Uterus (tissue), 4 donors: Measurements from ENCODE around the gene PACS1. TPM values are rescaled to one million over a fixed set of nuclear protein-coding genes. Genes with fewer than 3 reads are reported as not detected.

Source experiments
- DNase-seq, 2 donors: peaks; one replicate each; pipeline ENCODE4 v3.0.0-alpha.2; 2019 to 2020
- H3K27ac ChIP-seq, 2 donors: fragments of 200-600 bp; sonication (generic); 1 replicate in 1 of 2; 2 replicates in 1 of 2; pipeline ENCODE4 v1.5.1; 2016 to 2018
- H3K27me3 ChIP-seq, 2 donors: fragments of 200-600 bp; sonication (generic); one replicate each; pipeline ENCODE4 v1.5.1; 2018 to 2019; ENCODE audit warnings: control low read depth in 1 of 2
- H3K36me3 ChIP-seq, 2 donors: fragments of 200-600 bp; sonication (generic); one replicate each; pipeline ENCODE4 v1.5.1; 2019; ENCODE audit warnings: control low read depth in 1 of 2
- H3K4me1 ChIP-seq, 2 donors: fragments of 200-600 bp; sonication (generic); one replicate each; pipeline ENCODE4 v1.5.1; 2018 to 2019; ENCODE audit warnings: control low read depth in 1 of 2
- H3K4me3 ChIP-seq, 2 donors: fragments of 200-600 bp; sonication (generic); 1 replicate in 1 of 2; 2 replicates in 1 of 2; pipeline ENCODE4 v1.5.1; 2018 to 2019; ENCODE audit warnings: mild to moderate bottlenecking in 1 of 2
- H3K9me3 ChIP-seq, 2 donors: fragments of 200-600 bp; sonication (generic); one replicate each; pipeline ENCODE4 v1.5.1; 2019; ENCODE audit warnings: control low read depth in 1 of 2
- POLR2A ChIP-seq, 2 donors: fragments of 450-650 bp; IDR thresholded peaks; one replicate each; pipeline ENCODE4 v1.6.1; 2016; ENCODE audit warnings: antibody characterized with exemption in 2 of 2, mild to moderate bottlenecking in 1 of 2, moderate library complexity in 1 of 2
- intact Hi-C: fragments of 100-400 bp; cut with DNase I; formaldehyde crosslinking; loops from one replicate; pipeline ENCODE4 v1.15.1; 2023; ENCODE audit warnings: low total_unique reads
- total RNA-seq, 4 donors: library from RNA; depleted of rRNA in 3 of 4; stranded (reverse); fragments of >200 nt in 3 of 4; gene quantifications; one replicate each; pipeline versions ENCODE4 v1.1.0 to v1.2.4, GENCODE V29; 2014 to 2023
- TF ChIP-seq, protein P1 (sequence below), 4 experiments: fragments of 200-600 bp in 2 of 4; fragments of 450-650 bp in 2 of 4; sonication (generic) in 2 of 4; IDR thresholded peaks; one replicate each; pipeline ENCODE4 v1.5.1; 2016 to 2019; ENCODE audit warnings: antibody characterized with exemption in 4 of 4, mild to moderate bottlenecking in 2 of 4, moderate library complexity in 1 of 4
- donor health status: DM: yes; HTN: yes; CAD: no.

PACS1 gene
- total RNA-seq, 4 donors from 2014 or later = 2.9 to 79.2 (median 57.2) TPM

DNA sequence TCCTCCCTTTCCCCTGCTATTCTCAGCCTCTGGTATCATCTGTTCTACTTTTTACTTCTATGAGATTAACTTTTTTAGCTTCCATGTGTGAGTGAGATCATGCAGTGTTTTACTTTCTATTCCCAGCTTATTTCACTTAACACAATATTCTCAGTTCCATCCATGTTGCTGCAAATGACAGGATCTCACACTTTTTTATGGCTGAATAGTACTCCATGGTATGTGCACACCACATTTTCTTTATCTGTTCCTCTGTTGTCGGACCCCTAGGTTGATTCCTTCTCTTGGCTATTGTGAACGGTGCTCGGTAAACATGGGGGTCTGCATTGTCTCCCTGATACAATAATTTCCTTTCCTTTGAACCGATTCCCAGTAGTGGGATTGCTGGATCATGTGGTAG is 117.4 kb downstream of the PACS1 start:
- Histone ChIP-seq H3K4me1 (no peaks in the 10 kb centered on the region), H3K27me3 (no peaks in the 10 kb centered on the region), H3K9me3 (no peaks in the 10 kb centered on the region), H3K4me3 (no peak overlapping the region), H3K27ac (no peak overlapping the region), H3K36me3 (no peaks in the 10 kb centered on the region)
- intact Hi-C loops = no loop called here
- no peak for TF ChIP-seq POLR2A (IDR thresholded peaks at IDR 0.05)
- TF ChIP-seq, protein P1, sequence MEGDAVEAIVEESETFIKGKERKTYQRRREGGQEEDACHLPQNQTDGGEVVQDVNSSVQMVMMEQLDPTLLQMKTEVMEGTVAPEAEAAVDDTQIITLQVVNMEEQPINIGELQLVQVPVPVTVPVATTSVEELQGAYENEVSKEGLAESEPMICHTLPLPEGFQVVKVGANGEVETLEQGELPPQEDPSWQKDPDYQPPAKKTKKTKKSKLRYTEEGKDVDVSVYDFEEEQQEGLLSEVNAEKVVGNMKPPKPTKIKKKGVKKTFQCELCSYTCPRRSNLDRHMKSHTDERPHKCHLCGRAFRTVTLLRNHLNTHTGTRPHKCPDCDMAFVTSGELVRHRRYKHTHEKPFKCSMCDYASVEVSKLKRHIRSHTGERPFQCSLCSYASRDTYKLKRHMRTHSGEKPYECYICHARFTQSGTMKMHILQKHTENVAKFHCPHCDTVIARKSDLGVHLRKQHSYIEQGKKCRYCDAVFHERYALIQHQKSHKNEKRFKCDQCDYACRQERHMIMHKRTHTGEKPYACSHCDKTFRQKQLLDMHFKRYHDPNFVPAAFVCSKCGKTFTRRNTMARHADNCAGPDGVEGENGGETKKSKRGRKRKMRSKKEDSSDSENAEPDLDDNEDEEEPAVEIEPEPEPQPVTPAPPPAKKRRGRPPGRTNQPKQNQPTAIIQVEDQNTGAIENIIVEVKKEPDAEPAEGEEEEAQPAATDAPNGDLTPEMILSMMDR (IDR thresholded peaks at IDR 0.05) = no peak
- DNase-seq = no peak

- TF ChIP-seq POLR2A (IDR thresholded peaks at IDR 0.05) = no peak
- TF ChIP-seq, protein P1 (IDR thresholded peaks at IDR 0.05) = no peak
- no peaks in the 10 kb centered on the region for H3K36me3 ChIP-seq
- intact Hi-C loops = no loop called here
- no peak overlapping the region for H3K27ac ChIP-seq
- H3K9me3 ChIP-seq = no peaks in the 10 kb centered on the region
- no peak overlapping the region for H3K4me3 ChIP-seq
- no peaks in the 10 kb centered on the region for H3K4me1 ChIP-seq
- no peaks in the 10 kb centered on the region for H3K27me3 ChIP-seq
- DNase-seq = no peak
Measured at GRCh38 chr11:66188580-66188979, 118.5 kb downstream of the PACS1 start.

- Histone ChIP-seq H3K36me3 (no peaks in the 10 kb centered on the region), H3K27me3 (no peaks in the 10 kb centered on the region), H3K9me3 (no peaks in the 10 kb centered on the region), H3K27ac (no peak overlapping the region), H3K4me3 (no peak overlapping the region), H3K4me1 (no peaks in the 10 kb centered on the region)
- intact Hi-C loops = no loop called here
- no peak for TF ChIP-seq POLR2A (IDR thresholded peaks at IDR 0.05)
- TF ChIP-seq, protein P1 (IDR thresholded peaks at IDR 0.05) = no peak
- no peak for DNase-seq
Measured at GRCh38 chr11:66189031-66189745, 119.1 kb downstream of the PACS1 start.

DNA sequence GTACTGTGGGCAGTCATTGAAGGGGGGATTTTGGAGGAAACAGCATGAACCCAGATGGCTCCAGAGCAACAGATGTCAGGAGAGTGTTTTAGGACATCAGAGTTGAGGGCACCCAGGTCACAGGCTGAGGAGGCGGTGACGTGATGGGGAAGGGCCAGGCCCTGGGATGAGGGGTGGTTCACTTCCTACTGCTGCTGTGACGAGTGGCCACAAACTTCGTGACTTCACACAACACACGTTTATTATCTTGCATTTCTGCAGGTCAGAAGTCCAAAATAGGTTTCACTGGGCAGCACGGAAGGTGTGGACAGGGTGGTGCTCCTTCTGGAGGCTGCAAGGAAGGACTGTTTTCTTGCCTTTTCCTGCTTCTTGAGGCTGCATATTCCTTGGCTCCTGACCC is 120.7 kb downstream of the PACS1 start:
- Histone ChIP-seq H3K27ac (no peak overlapping the region), H3K9me3 (no peaks in the 10 kb centered on the region), H3K4me3 (no peak overlapping the region), H3K4me1 (no peaks in the 10 kb centered on the region), H3K36me3 (no peaks in the 10 kb centered on the region), H3K27me3 (no peaks in the 10 kb centered on the region)
- intact Hi-C loops = no loop called here
- TF ChIP-seq, protein P1 (IDR thresholded peaks at IDR 0.05) = no peak
- TF ChIP-seq POLR2A (IDR thresholded peaks at IDR 0.05) = no peak
- no peak for DNase-seq

- no peak overlapping the region for H3K27ac ChIP-seq
- H3K36me3 ChIP-seq = no peaks in the 10 kb centered on the region
- H3K27me3 ChIP-seq = no peaks in the 10 kb centered on the region
- no peak overlapping the region for H3K4me3 ChIP-seq
- TF ChIP-seq POLR2A (IDR thresholded peaks at IDR 0.05) = no peak
- TF ChIP-seq, protein P1 (IDR thresholded peaks at IDR 0.05) = no peak
- intact Hi-C loops = no loop called here
- H3K4me1 ChIP-seq = no peaks in the 10 kb centered on the region
- H3K9me3 ChIP-seq = no peaks in the 10 kb centered on the region
- DNase-seq = no peak
Measured at GRCh38 chr11:66192181-66192863, 122.2 kb downstream of the PACS1 start.
